Trophoblast cell (in vitro differentiated cells and primary cell): ENCODE measurements around the gene IPO9.

Source experiments
- DNase-seq, 2 donors: peaks; one replicate each; pipeline ENCODE4 v3.0.0-alpha.2; 2016
- H2AFZ ChIP-seq: 2 replicates; pipeline ENCODE4 v1.6.1; 2013; ENCODE audit warnings: low read length, moderate library complexity, mild to moderate bottlenecking; ENCODE audit not compliant: insufficient read depth, poor library complexity
- H2AK5ac ChIP-seq: 2 replicates; pipeline ENCODE4 v1.6.1; 2013; ENCODE audit warnings: mild to moderate bottlenecking, low read length
- H2BK120ac ChIP-seq: 2 replicates; pipeline ENCODE4 v1.6.1; 2013; ENCODE audit warnings: low read length, mild to moderate bottlenecking, moderate library complexity; ENCODE audit not compliant: insufficient read depth, poor library complexity
- H2BK12ac ChIP-seq: 2 replicates; pipeline ENCODE4 v1.6.1; 2013; ENCODE audit warnings: mild to moderate bottlenecking, low read length, moderate library complexity
- H2BK5ac ChIP-seq: 2 replicates; pipeline ENCODE4 v1.6.1; 2013; ENCODE audit warnings: low read length, low read depth, moderate library complexity, mild to moderate bottlenecking; ENCODE audit not compliant: poor library complexity
- H3K14ac ChIP-seq: 2 replicates; pipeline ENCODE4 v1.6.1; 2013; ENCODE audit warnings: mild to moderate bottlenecking, low read length
- H3K18ac ChIP-seq: 2 replicates; pipeline ENCODE4 v1.6.1; 2013; ENCODE audit warnings: mild to moderate bottlenecking, low read length
- H3K23ac ChIP-seq: 2 replicates; pipeline ENCODE4 v1.6.1; 2013; ENCODE audit warnings: low read length
- H3K27ac ChIP-seq: 2 replicates; pipeline ENCODE4 v1.5.1; 2013; ENCODE audit warnings: low read depth, mild to moderate bottlenecking, inconsistent platforms, low read length, moderate library complexity
- H3K27me3 ChIP-seq: 2 replicates; pipeline ENCODE4 v1.6.1; 2013; ENCODE audit warnings: inconsistent platforms, mild to moderate bottlenecking, low read length, moderate library complexity; ENCODE audit not compliant: insufficient read depth
- H3K36me3 ChIP-seq, 2 experiments: 1 replicate in 1 of 2; 2 replicates in 1 of 2; pipeline ENCODE4 v1.6.1; 2013; ENCODE audit warnings: low read length in 2 of 2, mild to moderate bottlenecking in 2 of 2, moderate library complexity in 1 of 2; ENCODE audit not compliant: insufficient read depth in 2 of 2, control insufficient read depth in 1 of 2
- H3K4ac ChIP-seq: 2 replicates; pipeline ENCODE4 v1.6.1; 2013; ENCODE audit warnings: low read depth, mild to moderate bottlenecking, low read length, moderate library complexity
- H3K4me1 ChIP-seq, 2 experiments: 1 replicate in 1 of 2; 2 replicates in 1 of 2; pipeline ENCODE4 v1.6.1; 2013; ENCODE audit warnings: low read length in 2 of 2, mild to moderate bottlenecking in 2 of 2, moderate library complexity in 1 of 2; ENCODE audit not compliant: insufficient read depth in 2 of 2, control insufficient read depth in 1 of 2
- H3K4me2 ChIP-seq: 2 replicates; pipeline ENCODE4 v1.6.1; 2013; ENCODE audit warnings: inconsistent platforms, mild to moderate bottlenecking, low read length, moderate library complexity
- H3K4me3 ChIP-seq: 2 replicates; pipeline ENCODE4 v1.5.1; 2013; ENCODE audit warnings: mild to moderate bottlenecking, low read depth, low read length, inconsistent platforms
- H3K79me1 ChIP-seq: one replicate; pipeline ENCODE4 v1.6.1; 2013; ENCODE audit warnings: low read length
- H3K79me2 ChIP-seq: 2 replicates; pipeline ENCODE4 v1.6.1; 2013; ENCODE audit warnings: low read length, mild to moderate bottlenecking; ENCODE audit not compliant: control insufficient read depth, insufficient read depth, poor library complexity
- H3K9ac ChIP-seq: 2 replicates; pipeline ENCODE4 v1.6.1; 2013; ENCODE audit warnings: mild to moderate bottlenecking, low read length
- H3K9me3 ChIP-seq: 2 replicates; pipeline ENCODE4 v1.6.1; 2013; ENCODE audit warnings: low read depth, mild to moderate bottlenecking, control low read depth, inconsistent platforms, low read length; ENCODE audit not compliant: insufficient read depth
- H4K12ac ChIP-seq: 2 replicates; pipeline ENCODE4 v1.6.1; 2013; ENCODE audit warnings: low read depth, mild to moderate bottlenecking, low read length, moderate library complexity
- H4K8ac ChIP-seq: 2 replicates; pipeline ENCODE4 v1.6.1; 2013; ENCODE audit warnings: low read depth, mild to moderate bottlenecking, low read length, moderate library complexity
- H4K91ac ChIP-seq: one replicate; pipeline ENCODE4 v1.6.1; 2013; ENCODE audit warnings: low read depth, mild to moderate bottlenecking, low read length, moderate library complexity
- WGBS: extraction: QIAGEN DNeasy Blood & Tissue Kit; methylation state at CpG from one replicate; pipeline ENCODE4 v1.1.7; 2013; ENCODE audit warnings: missing lambda C conversion rate; ENCODE audit not compliant: insufficient read length, insufficient coverage; ENCODE audit errors: extremely low coverage; 5-methylcytosine and 5-hydroxymethylcytosine counted together

The IPO9 gene

DNA sequence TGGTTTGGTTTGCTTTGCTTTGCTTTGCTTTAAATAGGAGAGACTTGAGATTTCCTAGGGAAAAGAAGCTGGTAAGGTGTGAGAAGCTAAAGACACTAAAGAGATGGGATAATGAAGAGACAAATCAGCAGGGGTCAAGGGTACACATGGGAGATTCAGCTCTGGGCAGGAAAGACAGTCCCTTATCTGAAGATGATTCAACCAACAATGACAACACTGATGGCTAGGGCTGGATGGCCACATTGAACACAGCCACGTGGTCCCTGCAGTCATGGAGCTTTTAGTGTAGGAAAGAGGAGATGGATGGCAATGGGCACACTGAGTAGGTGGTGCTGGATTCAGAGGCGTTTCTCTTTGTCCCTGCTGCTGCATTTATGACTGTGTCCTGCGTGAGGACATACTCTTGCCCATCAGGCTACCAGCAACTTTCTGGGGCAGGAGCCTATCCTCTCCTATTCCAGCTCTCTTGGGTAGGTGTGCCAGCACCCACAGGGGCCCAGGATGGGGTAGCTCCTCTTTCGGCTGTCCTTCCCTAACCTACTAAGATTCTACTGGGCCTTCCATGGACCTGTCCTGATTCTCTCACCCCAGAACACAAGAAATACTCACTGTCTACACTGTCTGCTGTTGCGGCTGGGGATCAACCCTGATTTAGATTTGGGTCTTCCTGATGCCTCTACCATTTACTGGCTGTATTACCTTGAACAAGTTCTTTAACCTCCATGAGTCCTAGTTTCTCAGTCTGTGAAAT, 58.3 kb downstream of the IPO9 start:
- Histone ChIP-seq H4K12ac (no peak overlapping the region), H3K27ac (no peak overlapping the region), H3K14ac (no peak overlapping the region), H3K18ac (no peak overlapping the region), H3K9ac (no peak overlapping the region), H4K8ac (no peak overlapping the region), H4K91ac (no peak overlapping the region), H3K79me2 (peaks cover 5% of the 10 kb centered on the region), H2BK12ac (no peak overlapping the region), H2BK120ac (no peak overlapping the region), H3K27me3 (peaks cover 5% of the 10 kb centered on the region), H3K4me1 (peaks cover 32 to 39% of the 10 kb centered on the region in 2 experiments), H3K23ac (no peak overlapping the region), H3K79me1 (peaks cover 13% of the 10 kb centered on the region), H3K36me3 (peaks cover 2% of the 10 kb centered on the region in 2 experiments), H2AFZ (no peak overlapping the region), H3K4ac (no peak overlapping the region), H2BK5ac (no peak overlapping the region), H3K9me3 (no peaks in the 10 kb centered on the region), H3K4me3 (no peak overlapping the region), H2AK5ac (no peak overlapping the region), H3K4me2 (no peak overlapping the region)
- WGBS: no CpG with 5 or more reads among the region's 5 CpGs
- DNase-seq: no peak

DNA sequence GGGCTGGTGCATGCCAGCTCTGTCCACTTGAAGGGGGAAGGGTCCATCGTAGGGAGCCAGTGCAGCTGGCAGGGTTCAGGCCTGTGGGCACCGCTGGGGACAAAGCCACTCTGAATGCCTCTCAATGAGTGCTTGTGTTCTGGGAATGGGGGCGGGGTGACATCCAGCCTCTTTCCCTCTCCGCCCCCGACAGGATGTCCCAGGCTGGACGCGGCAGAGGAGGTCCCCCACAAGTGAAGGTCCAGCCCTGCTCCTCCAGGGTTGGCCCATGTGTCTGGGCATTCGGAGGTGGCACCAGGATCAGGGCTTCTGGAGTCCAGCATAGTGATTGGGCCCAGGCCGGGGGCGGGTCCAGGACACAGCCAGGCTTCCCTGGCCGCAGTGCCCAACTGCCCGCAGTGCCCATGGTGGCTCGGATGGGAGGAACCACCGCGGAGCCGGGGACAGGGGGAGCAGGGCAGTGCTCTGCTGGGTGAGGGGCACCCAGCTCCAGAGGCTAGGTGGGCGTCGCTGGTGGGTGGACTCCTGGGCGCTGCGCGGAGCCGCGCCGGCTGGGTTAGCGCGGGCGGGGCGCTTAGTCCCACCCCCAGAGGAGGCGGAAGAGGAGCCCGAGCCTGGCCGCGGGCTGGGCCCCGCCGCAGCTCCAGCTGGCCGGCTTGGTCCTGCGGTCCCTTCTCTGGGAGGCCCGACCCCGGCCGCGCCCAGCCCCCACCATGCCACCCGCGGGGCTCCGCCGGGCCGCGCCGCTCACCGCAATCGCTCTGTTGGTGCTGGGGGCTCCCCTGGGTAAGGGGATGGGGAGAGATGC, 59.5 kb downstream of the IPO9 start, which contains the start of gene SHISA4:
Gene SHISA4, plus strand, starts transcription at position 617 of the 808 bp plus-strand sequence. Its CDS starts 97 bp downstream, at position 714.
- Histone ChIP-seq H4K12ac (peak within 1 kb of the TSS; percentile 61), H3K4me1 (peaks cover 25 to 31% of the 10 kb centered on the region in 2 experiments), H3K79me1 (peaks cover 13% of the 10 kb centered on the region), H4K8ac (peak within 1 kb of the TSS; percentile 81), H2BK12ac (peak within 1 kb of the TSS; percentile 64), H2AFZ (peak within 1 kb of the TSS; percentile 13), H4K91ac (peak within 1 kb of the TSS; percentile 7), H3K27me3 (peaks cover 5% of the 10 kb centered on the region), H2AK5ac (peak within 1 kb of the TSS; percentile 58), H3K4me2 (peak within 1 kb of the TSS; percentile 80), H3K18ac (peak within 1 kb of the TSS; percentile 52), H3K36me3 (peaks cover 2% of the 10 kb centered on the region in 2 experiments), H2BK120ac (peak within 1 kb of the TSS; percentile 56), H3K79me2 (peaks cover 5% of the 10 kb centered on the region), H3K4me3 (peak within 1 kb of the TSS; percentile 67), H3K27ac (no peak within 1 kb of the TSS), H3K9ac (no peak within 1 kb of the TSS), H3K9me3 (no peaks in the 10 kb centered on the region), H3K23ac (no peak within 1 kb of the TSS), H2BK5ac (no peak within 1 kb of the TSS), H3K14ac (peak within 1 kb of the TSS; percentile 78), H3K4ac (peak within 1 kb of the TSS; percentile 24)
- WGBS: no CpG with 5 or more reads among the region's 49 CpGs
- DNase-seq: peak; percentile 16 to 53

DNA sequence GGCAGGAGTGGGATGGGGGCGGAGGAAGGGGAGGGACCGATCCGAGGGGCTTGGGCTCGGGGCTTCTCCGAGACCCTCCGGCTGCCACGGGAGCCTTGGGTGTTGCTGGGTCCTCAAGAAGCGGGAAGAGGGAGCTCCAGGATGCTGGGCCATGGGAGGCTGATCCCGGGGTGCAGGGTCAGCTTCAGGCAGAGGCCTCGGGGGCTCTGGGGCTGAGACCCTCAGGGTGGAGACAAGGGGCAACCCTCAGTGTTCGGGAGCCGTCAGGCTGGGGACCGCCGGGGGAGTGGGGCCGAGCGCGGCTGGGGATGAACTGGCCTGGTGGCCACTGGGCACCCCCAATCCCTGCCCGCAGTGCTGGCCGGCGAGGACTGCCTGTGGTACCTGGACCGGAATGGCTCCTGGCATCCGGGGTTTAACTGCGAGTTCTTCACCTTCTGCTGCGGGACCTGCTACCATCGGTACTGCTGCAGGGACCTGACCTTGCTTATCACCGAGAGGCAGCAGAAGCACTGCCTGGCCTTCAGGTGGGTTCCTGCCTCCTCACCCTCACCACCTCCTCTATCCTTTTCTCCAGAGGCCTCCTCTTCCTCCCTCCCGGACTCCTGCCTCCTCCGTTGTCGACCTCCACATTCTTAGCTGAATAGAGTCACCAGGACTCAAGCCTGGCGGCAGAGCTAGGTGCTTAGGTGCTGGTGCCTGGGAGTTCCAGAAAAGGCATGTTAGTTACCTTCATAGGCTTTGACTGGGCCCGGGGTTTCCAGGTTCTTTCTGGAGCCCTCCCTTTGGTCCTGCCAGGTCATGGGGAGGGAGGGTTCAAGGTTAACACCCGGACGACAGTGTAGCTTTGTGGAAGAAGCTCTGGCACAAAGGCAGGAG, 60.4 kb downstream of the IPO9 start:
- Histone ChIP-seq H4K12ac (peak overlapping the region; percentile 61), H4K8ac (peak overlapping the region; percentile 81), H3K36me3 (peaks cover 2% of the 10 kb centered on the region in 2 experiments), H2BK5ac (no peak overlapping the region), H3K27ac (no peak overlapping the region), H3K4ac (peak overlapping the region; percentile 24), H3K9ac (no peak overlapping the region), H2BK120ac (peak overlapping the region; percentile 56), H2AK5ac (peak overlapping the region; percentile 58), H3K79me1 (peaks cover 11% of the 10 kb centered on the region), H3K14ac (peak overlapping the region; percentile 78), H3K4me2 (peak overlapping the region; percentile 80), H2AFZ (peak overlapping the region; percentile 13), H3K9me3 (no peaks in the 10 kb centered on the region), H3K27me3 (peaks cover 5% of the 10 kb centered on the region), H3K4me3 (peak overlapping the region; percentile 67), H2BK12ac (peak overlapping the region; percentile 64), H3K23ac (no peak overlapping the region), H3K79me2 (peaks cover 5% of the 10 kb centered on the region), H3K4me1 (peaks cover 25 to 26% of the 10 kb centered on the region in 2 experiments), H3K18ac (peak overlapping the region; percentile 52), H4K91ac (peak overlapping the region; percentile 7)
- no CpG with 5 or more reads among the region's 33 CpGs for WGBS
- DNase-seq: no peak

DNA sequence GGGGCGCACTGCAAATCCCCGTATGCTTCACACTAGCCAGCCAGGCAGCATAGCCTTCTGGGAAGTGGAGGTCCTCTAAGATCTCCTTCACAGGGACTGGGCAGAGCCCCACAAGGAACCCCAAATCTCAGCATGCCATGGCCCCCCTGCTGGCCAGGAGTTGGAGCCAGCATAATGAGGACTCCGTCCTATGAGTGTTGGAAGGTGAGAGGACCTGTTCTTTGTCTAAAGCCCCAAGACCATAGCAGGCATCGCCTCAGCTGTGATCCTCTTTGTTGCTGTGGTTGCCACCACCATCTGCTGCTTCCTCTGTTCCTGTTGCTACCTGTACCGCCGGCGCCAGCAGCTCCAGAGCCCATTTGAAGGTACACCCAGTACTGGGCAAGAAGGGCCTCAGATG, 61.3 kb downstream of the IPO9 start:
- H2BK5ac ChIP-seq: no peak overlapping the region
- H4K12ac ChIP-seq: no peak overlapping the region
- H3K4me2 ChIP-seq: no peak overlapping the region
- no peak overlapping the region for H3K9ac ChIP-seq
- H4K91ac ChIP-seq: no peak overlapping the region
- H3K79me1 ChIP-seq: peaks cover 11% of the 10 kb centered on the region
- no peak overlapping the region for H3K14ac ChIP-seq
- H3K27ac ChIP-seq: no peak overlapping the region
- no peak overlapping the region for H3K18ac ChIP-seq
- H2AK5ac ChIP-seq: no peak overlapping the region
- H3K4ac ChIP-seq: no peak overlapping the region
- H3K27me3 ChIP-seq: peaks cover 5% of the 10 kb centered on the region
- no peak overlapping the region for H2AFZ ChIP-seq
- peaks cover 4% of the 10 kb centered on the region for H3K79me2 ChIP-seq
- H3K9me3 ChIP-seq: no peaks in the 10 kb centered on the region
- WGBS: no CpG with 5 or more reads among the region's 7 CpGs
- H3K23ac ChIP-seq: no peak overlapping the region
- no peak overlapping the region for H3K4me3 ChIP-seq
- no peak overlapping the region for H2BK12ac ChIP-seq
- H3K36me3 ChIP-seq: peaks cover 2% of the 10 kb centered on the region in 2 experiments
- DNase-seq: no peak
- H4K8ac ChIP-seq: no peak overlapping the region
- H2BK120ac ChIP-seq: no peak overlapping the region
- peaks cover 18 to 19% of the 10 kb centered on the region in 2 experiments for H3K4me1 ChIP-seq
